OCI-LY3 (cell line): ENCODE data around the gene ACADSB.

Source experiments
- CTCF ChIP-seq: fragments of 200-600, 300-600 bp; sonication (generic); IDR thresholded peaks from 2 replicates; pipeline ENCODE4 v1.5.1; 2014; ENCODE audit warnings: antibody characterized with exemption, low read length, low read depth
- EZH2phosphoT487 ChIP-seq: fragments of 200-600 bp; shearing (Covaris generic); IDR thresholded peaks from 2 replicates; pipeline ENCODE4 v1.6.1; 2018; ENCODE audit warnings: antibody characterized with exemption, mixed run types, low read depth

DNA sequence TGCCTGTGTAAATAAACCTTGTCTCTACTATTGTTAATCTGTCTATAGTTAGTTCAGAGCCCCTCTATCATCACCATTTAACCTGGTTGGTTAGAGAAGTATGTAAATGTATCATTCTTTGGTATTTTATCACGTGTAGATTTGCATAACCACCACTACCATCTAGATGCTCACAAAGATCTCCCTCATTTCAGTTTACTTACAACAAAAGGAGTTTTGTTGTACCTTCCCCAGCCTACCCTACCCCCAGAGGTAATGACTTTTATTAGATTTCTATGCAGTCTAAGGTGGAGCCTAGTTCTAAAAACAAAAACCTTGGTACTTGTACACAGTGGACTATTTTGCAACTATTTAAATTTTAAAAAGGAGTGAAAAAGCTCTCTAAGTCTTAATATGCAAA is 17.5 kb downstream of the ACADSB start:
- no peak for TF ChIP-seq CTCF
- no peak for TF ChIP-seq EZH2phosphoT487
